Thyroid gland (tissue), 4 donors: ENCODE results near the gene NADK. TPM values are rescaled to one million over a fixed set of nuclear protein-coding genes. Genes with fewer than 3 reads are reported as not detected.
"Not testable (repeated sequence)": the region's sequence is repeated elsewhere in the genome, so short reads cannot be mapped to it uniquely, and the experiment has no call there.

Experiments
- DNase-seq, 2 donors: peaks; one replicate each; pipeline ENCODE4 v3.0.0-alpha.2; 2019
- H3K27ac ChIP-seq, 3 donors: fragments of 200-600 bp; sonication (generic); 1 replicate in 2 of 3; 2 replicates in 1 of 3; pipeline ENCODE4 v1.5.1; 2016 to 2019; ENCODE audit warnings: mild to moderate bottlenecking in 1 of 3, moderate library complexity in 1 of 3
- H3K27me3 ChIP-seq: fragments of 200-600 bp; sonication (generic); one replicate; pipeline ENCODE4 v1.5.1; 2019
- H3K36me3 ChIP-seq, 2 donors: fragments of 200-600 bp; sonication (generic); one replicate each; pipeline ENCODE4 v1.5.1; 2016 to 2019
- H3K4me1 ChIP-seq, 2 donors: fragments of 200-600 bp; sonication (generic); one replicate each; pipeline ENCODE4 v1.5.1; 2017 to 2019
- H3K4me3 ChIP-seq, 3 donors: fragments of 200-600 bp; sonication (generic); replicated peaks in 1 of 3; 1 replicate in 2 of 3; 2 replicates in 1 of 3; pipeline ENCODE4 v1.5.1; 2016; ENCODE audit warnings: mild to moderate bottlenecking in 1 of 3
- H3K9me3 ChIP-seq: fragments of 200-600 bp; sonication (generic); one replicate; pipeline ENCODE4 v1.5.1; 2017
- POLR2A ChIP-seq, 2 donors: fragments of 450-650 bp; IDR thresholded peaks; one replicate each; pipeline ENCODE4 v1.6.1; 2017; ENCODE audit warnings: antibody characterized with exemption in 2 of 2, mild to moderate bottlenecking in 2 of 2, moderate library complexity in 1 of 2
- WGBS, 2 donors: methylation state at CpG; one replicate each; pipeline ENCODE4 v1.1.5; 2017; 5-methylcytosine and 5-hydroxymethylcytosine counted together
- intact Hi-C: fragments of 100-400 bp; cut with DNase I; formaldehyde crosslinking; loops from one replicate; pipeline ENCODE4 v1.15.1; 2023
- total RNA-seq, 4 donors: library from RNA; depleted of rRNA; stranded (reverse); fragments of >200 nt; gene quantifications; one replicate each; pipeline ENCODE4 v1.2.3, GENCODE V29; 2016
- TF ChIP-seq, protein P1 (sequence below), 6 experiments: fragments of 200-600 bp in 3 of 6; fragments of 450-650 bp in 3 of 6; sonication (generic) in 3 of 6; IDR thresholded peaks; one replicate each; pipeline ENCODE4 v1.5.1; 2016 to 2019; ENCODE audit warnings: antibody characterized with exemption in 6 of 6, mild to moderate bottlenecking in 2 of 6, inconsistent platforms in 1 of 6, moderate library complexity in 1 of 6

Gene NADK
- total RNA-seq, 4 donors from 2014 or later: 64.8 to 91.4 (median 84.2) TPM

GRCh38 chr1:1724035-1724864 is 54.0 kb downstream of the NADK start, which contains the start of gene CDK11A:
Gene CDK11A (minus strand): TSS chr1:1724357. CDS start chr1:1722818, 1,539 bp downstream.
- intact Hi-C loops, H3K27me3 ChIP-seq, H3K4me1 ChIP-seq, H3K9me3 ChIP-seq, H3K36me3 ChIP-seq: not testable (repeated sequence)
- Histone ChIP-seq H3K27ac (peak within 1 kb of the TSS; percentile 29 to 74 (median 73)), H3K4me3 (peak within 1 kb of the TSS; percentile 1 to 59 (median 33))
- peak in 1 of 2 donors; percentile 74 for TF ChIP-seq POLR2A (IDR thresholded peaks at IDR 0.05)
- TF ChIP-seq, protein P1, sequence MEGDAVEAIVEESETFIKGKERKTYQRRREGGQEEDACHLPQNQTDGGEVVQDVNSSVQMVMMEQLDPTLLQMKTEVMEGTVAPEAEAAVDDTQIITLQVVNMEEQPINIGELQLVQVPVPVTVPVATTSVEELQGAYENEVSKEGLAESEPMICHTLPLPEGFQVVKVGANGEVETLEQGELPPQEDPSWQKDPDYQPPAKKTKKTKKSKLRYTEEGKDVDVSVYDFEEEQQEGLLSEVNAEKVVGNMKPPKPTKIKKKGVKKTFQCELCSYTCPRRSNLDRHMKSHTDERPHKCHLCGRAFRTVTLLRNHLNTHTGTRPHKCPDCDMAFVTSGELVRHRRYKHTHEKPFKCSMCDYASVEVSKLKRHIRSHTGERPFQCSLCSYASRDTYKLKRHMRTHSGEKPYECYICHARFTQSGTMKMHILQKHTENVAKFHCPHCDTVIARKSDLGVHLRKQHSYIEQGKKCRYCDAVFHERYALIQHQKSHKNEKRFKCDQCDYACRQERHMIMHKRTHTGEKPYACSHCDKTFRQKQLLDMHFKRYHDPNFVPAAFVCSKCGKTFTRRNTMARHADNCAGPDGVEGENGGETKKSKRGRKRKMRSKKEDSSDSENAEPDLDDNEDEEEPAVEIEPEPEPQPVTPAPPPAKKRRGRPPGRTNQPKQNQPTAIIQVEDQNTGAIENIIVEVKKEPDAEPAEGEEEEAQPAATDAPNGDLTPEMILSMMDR (IDR thresholded peaks at IDR 0.05): peak in 4 of 6 experiments; percentile 20 to 55 (median 30)
- DNase-seq: peak; percentile 98 to 99
- WGBS, 2 donors: 0% methylated on average over 6 to 24 of the region's 78 CpGs

DNA sequence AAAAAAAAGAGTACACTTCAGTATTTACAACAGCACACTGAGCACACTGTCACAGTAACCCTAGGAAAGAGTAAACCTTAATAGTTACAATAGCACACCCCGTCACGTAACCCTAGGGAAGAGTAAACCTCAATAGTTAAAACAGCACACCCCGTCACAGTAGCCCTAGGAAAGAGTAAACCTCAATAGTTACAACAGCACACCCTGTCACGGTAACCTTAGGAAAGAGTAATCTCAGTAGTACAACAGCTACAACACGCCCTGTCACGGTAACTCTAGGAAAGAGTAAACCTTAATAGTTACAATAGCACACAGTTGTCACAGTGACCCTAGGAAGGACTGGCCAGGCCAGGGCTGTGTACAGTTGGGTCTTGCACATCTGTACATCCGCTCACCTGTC is 57.1 kb downstream of the NADK start:
- H3K36me3 ChIP-seq: peaks cover 0 to 5% of the 10 kb centered on the region in 2 donors
- intact Hi-C loops: no loop called here
- no peak overlapping the region for H3K27ac ChIP-seq
- no peaks in the 10 kb centered on the region for H3K9me3 ChIP-seq
- no peak for DNase-seq
- WGBS, 2 donors: 77 to 81% methylated on average over 7 of the region's 7 CpGs
- H3K4me1 ChIP-seq: no peaks in the 10 kb centered on the region
- no peaks in the 10 kb centered on the region for H3K27me3 ChIP-seq
- TF ChIP-seq POLR2A (IDR thresholded peaks at IDR 0.05): no peak
- TF ChIP-seq, protein P1 (IDR thresholded peaks at IDR 0.05): no peak
- H3K4me3 ChIP-seq: no peak overlapping the region

- H3K27me3 ChIP-seq, intact Hi-C loops, H3K9me3 ChIP-seq, DNase-seq, H3K27ac ChIP-seq, H3K36me3 ChIP-seq, H3K4me3 ChIP-seq, H3K4me1 ChIP-seq: not testable (repeated sequence)
- 94 to 99% methylated on average over 8 to 11 of the region's 18 CpGs for WGBS, 2 donors
These were observed 63.0 kb downstream of the NADK start for GRCh38 chr1:1715109-1715883.

- intact Hi-C loops: not testable (repeated sequence)
These were observed 70.4 kb downstream of the NADK start for GRCh38 chr1:1707897-1708296.

DNA sequence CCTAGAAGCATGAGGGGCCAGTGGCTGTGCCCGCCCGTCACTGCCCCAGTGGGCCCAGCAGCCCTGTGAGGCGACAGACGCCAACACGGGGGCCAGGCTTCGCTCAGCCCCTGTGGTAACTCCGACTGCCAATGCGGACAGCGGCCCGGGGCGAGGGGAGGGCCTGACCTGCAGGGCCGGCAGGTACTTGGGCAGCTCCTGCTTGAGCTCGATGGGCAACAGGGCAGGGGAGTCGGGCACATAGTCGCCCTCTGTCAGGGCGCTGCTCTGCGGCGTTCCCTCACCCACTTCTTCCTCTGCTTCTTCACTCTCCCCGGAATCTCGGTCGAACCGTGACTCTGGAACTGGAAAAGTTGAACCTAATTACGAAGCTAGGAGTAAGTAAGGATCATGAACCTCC is 71.0 kb downstream of the NADK start:
- peaks cover 10 to 17% of the 10 kb centered on the region in 2 donors for H3K36me3 ChIP-seq
- H3K9me3 ChIP-seq, H3K4me3 ChIP-seq, H3K4me1 ChIP-seq, intact Hi-C loops, DNase-seq, H3K27me3 ChIP-seq, H3K27ac ChIP-seq: not testable (repeated sequence)
- WGBS, 2 donors: 93% methylated on average over 3 of the region's 23 CpGs; no CpG with 5 or more reads in 1 of the 2 donors

More at GRCh38 chr1:1707897-1708296, 70.4 kb downstream of the NADK start:
- DNase-seq, H3K9me3 ChIP-seq, H3K27ac ChIP-seq, H3K27me3 ChIP-seq, H3K4me1 ChIP-seq, H3K4me3 ChIP-seq: not testable (repeated sequence)
- peaks cover 10 to 17% of the 10 kb centered on the region in 2 donors for H3K36me3 ChIP-seq
- no CpG with 5 or more reads among the region's 20 CpGs for WGBS, 2 donors

DNA sequence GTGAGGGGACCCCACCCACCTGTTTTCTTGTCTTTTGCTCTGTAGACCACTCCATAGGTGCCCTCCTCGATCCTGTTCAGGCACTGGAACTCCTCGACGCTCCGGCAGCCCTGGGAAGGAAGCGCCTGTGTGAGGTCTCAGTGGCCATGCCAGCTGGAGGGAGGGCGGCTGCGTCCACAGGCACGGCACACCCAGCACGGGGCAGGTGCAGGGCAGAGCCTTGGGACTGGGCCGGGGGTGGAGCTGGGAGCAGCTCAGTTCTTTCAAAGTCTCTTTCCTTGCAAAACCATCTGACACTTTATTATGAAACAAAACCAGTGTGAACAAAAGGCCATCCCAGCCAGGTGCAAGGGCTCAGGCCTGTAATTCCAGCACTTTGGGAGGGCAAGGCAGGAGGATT is 72.6 kb downstream of the NADK start:
- intact Hi-C loops, H3K27ac ChIP-seq: not testable (repeated sequence)
- no CpG with 5 or more reads among the region's 10 CpGs for WGBS, 2 donors

DNA sequence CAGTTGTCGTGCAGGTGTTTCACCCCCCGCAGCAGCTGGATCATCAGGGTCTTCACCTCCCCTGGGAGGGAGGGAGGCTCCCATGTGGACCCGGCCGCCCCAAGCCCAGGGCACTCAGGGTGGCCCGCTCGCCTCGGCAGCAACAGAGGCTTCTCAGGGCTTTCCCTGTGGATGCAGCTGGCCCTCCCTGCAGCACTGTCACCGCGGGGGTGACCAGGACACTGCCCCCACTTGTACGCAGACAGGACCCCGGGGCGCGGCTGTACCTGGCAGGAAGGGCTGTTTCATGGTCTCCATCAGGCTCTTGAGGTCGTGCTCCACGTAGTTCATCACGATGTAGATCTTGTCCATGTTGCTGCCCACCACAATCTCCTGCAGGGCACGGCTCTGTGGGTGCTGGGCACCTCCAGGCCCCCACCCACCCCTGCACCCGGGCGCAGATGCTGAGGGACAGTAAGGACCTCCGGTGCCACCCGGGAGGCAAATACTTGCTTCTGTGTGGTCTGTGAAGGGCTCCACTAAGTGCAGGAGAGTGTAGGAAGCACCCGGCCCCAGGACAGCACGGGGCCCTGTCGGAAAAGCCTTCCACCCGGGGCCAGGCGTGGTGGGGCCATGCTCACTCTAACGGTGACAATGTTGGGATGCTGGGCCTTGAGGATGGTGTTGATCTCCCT is 73.8 kb downstream of the NADK start:
- WGBS, 2 donors: 94 to 95% methylated on average over 12 to 24 of the region's 27 CpGs
- H3K27me3 ChIP-seq, intact Hi-C loops, DNase-seq, H3K9me3 ChIP-seq, H3K4me1 ChIP-seq, H3K27ac ChIP-seq, H3K4me3 ChIP-seq: not testable (repeated sequence)
- H3K36me3 ChIP-seq: peaks cover 10 to 17% of the 10 kb centered on the region in 2 donors

More for the DNA sequence above, 72.6 kb downstream of the NADK start:
- H3K9me3 ChIP-seq, DNase-seq, H3K27me3 ChIP-seq, H3K4me3 ChIP-seq, H3K4me1 ChIP-seq: not testable (repeated sequence)
- peaks cover 10 to 17% of the 10 kb centered on the region in 2 donors for H3K36me3 ChIP-seq
